Testis (tissue), 2 donors: ENCODE measurements around the gene AVPR1A.

ENCODE experiments used
- POLR2A ChIP-seq: fragments of 450-650 bp; IDR thresholded peaks from one replicate; pipeline ENCODE4 v1.6.1; 2017; ENCODE audit warnings: antibody characterized with exemption, mild to moderate bottlenecking, moderate library complexity
- TF ChIP-seq, protein P1 (sequence below), 3 experiments: fragments of 450-650 bp in 2 of 3; fragments of 200-600 bp in 1 of 3; sonication (generic) in 1 of 3; IDR thresholded peaks; one replicate each; pipeline ENCODE4 v1.5.1; 2016 to 2019; ENCODE audit warnings: antibody characterized with exemption in 3 of 3, mild to moderate bottlenecking in 2 of 3, moderate library complexity in 1 of 3

DNA sequence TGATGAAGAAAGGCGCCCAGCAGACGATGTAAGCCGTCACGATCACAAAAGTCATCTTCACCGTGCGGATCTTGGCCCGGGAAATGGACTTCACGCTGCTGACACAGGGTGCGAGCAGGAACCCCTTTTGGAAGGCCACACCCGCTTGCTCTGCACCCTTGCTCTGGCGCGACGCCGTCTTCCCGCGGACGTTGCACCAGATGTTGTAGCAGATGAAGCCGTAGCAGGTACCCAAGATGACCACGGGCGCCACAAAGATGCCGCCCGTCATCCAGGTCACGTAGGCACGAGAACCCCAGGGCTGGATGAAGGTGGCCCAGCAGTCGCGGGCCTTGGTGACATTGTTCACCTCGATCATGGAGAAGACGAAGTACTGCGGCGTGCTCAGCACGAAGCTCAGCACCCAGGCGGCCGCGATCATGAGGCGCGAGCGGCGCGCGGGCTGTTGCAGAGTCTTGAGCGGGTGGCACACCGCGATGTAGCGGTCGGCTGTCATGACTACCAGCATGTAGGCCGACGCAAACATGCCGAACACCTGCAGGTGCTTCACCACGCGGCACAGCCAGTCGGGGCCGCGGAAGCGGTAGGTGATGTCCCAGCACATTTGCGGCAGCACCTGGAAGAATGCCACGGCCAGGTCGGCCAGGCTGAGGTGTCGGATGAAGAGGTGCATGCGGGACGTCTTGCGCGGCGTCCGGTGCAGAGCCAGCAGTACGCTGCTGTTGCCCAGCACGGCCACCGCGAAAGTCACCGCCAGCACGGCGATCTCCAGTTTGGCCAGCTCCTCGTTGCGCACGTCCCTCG lies 890 bp downstream of the AVPR1A start:
- TF ChIP-seq, protein P1, sequence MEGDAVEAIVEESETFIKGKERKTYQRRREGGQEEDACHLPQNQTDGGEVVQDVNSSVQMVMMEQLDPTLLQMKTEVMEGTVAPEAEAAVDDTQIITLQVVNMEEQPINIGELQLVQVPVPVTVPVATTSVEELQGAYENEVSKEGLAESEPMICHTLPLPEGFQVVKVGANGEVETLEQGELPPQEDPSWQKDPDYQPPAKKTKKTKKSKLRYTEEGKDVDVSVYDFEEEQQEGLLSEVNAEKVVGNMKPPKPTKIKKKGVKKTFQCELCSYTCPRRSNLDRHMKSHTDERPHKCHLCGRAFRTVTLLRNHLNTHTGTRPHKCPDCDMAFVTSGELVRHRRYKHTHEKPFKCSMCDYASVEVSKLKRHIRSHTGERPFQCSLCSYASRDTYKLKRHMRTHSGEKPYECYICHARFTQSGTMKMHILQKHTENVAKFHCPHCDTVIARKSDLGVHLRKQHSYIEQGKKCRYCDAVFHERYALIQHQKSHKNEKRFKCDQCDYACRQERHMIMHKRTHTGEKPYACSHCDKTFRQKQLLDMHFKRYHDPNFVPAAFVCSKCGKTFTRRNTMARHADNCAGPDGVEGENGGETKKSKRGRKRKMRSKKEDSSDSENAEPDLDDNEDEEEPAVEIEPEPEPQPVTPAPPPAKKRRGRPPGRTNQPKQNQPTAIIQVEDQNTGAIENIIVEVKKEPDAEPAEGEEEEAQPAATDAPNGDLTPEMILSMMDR (IDR thresholded peaks at IDR 0.05) = no peak
- TF ChIP-seq POLR2A = no peak
